Kidney epithelial cell (primary cell): Measurements from ENCODE around the gene ATF5. TPM values are rescaled to one million over a fixed set of nuclear protein-coding genes. Genes with fewer than 3 reads are reported as not detected.

Experiments
- DNase-seq: peaks from one replicate; pipeline ENCODE4 v3.0.0-alpha.2; 2010; ENCODE audit warnings: low read depth
- H3K27me3 ChIP-seq: 2 replicates; pipeline ENCODE4 v1.6.0; 2011; ENCODE audit warnings: low read length; ENCODE audit not compliant: control insufficient read depth, insufficient read depth
- H3K36me3 ChIP-seq: 2 replicates; pipeline ENCODE4 v1.5.1; 2011; ENCODE audit warnings: low read length; ENCODE audit not compliant: control insufficient read depth, insufficient read depth
- H3K4me3 ChIP-seq: 2 replicates; pipeline ENCODE4 v1.5.1; 2011; ENCODE audit warnings: low read depth, mild to moderate bottlenecking, control low read depth, low read length
- CTCF ChIP-seq: IDR thresholded peaks from 2 replicates; pipeline ENCODE4 v1.5.1; 2011; ENCODE audit warnings: mild to moderate bottlenecking, moderate library complexity, low read length, control low read depth, inconsistent platforms; ENCODE audit not compliant: insufficient read depth, poor library complexity, severe bottlenecking
- total RNA-seq: library from RNA; depleted of rRNA; stranded (reverse); fragments of >200 nt; gene quantifications from 2 replicates; pipeline ENCODE4 v1.2.3, GENCODE V29; 2015

The ATF5 gene
- total RNA-seq, 1 donor from 2014 or later = 22.4 TPM

- no peak overlapping the region for H3K4me3 ChIP-seq
- H3K36me3 ChIP-seq = peaks cover 1% of the 10 kb centered on the region
- H3K27me3 ChIP-seq = peaks cover 8% of the 10 kb centered on the region
- no peak for DNase-seq
- no peak for TF ChIP-seq CTCF
Measured at GRCh38 chr19:49888510-49888824, 40.5 kb upstream of the ATF5 start.

- DNase-seq = no peak
- Histone ChIP-seq H3K4me3 (no peak overlapping the region), H3K36me3 (no peaks in the 10 kb centered on the region), H3K27me3 (peaks cover 8% of the 10 kb centered on the region)
- TF ChIP-seq CTCF = no peak
Measured at GRCh38 chr19:49889038-49889686, 39.8 kb upstream of the ATF5 start.

- H3K27me3 ChIP-seq = peaks cover 8% of the 10 kb centered on the region
- no peak for DNase-seq
- H3K4me3 ChIP-seq = peak overlapping the region; percentile 23
- peak; percentile 69 for TF ChIP-seq CTCF
- no peaks in the 10 kb centered on the region for H3K36me3 ChIP-seq
Measured at GRCh38 chr19:49889687-49890348, 39.2 kb upstream of the ATF5 start.

GRCh38 chr19:49890349-49891311 is 38.4 kb upstream of the ATF5 start:
- no peak for DNase-seq
- H3K27me3 ChIP-seq = peaks cover 8% of the 10 kb centered on the region

GRCh38 chr19:49891393-49891792 is 37.6 kb upstream of the ATF5 start:
- no peak for DNase-seq
- Histone ChIP-seq H3K36me3 (no peaks in the 10 kb centered on the region), H3K27me3 (peaks cover 8% of the 10 kb centered on the region), H3K4me3 (no peak overlapping the region)
- TF ChIP-seq CTCF = no peak

More at GRCh38 chr19:49890349-49891311, 38.4 kb upstream of the ATF5 start:
- peak overlapping the region; percentile 23 for H3K4me3 ChIP-seq
- no peak for TF ChIP-seq CTCF
- no peaks in the 10 kb centered on the region for H3K36me3 ChIP-seq
